Measurements from ENCODE around the gene SURF2.

The SURF2 gene

DNA sequence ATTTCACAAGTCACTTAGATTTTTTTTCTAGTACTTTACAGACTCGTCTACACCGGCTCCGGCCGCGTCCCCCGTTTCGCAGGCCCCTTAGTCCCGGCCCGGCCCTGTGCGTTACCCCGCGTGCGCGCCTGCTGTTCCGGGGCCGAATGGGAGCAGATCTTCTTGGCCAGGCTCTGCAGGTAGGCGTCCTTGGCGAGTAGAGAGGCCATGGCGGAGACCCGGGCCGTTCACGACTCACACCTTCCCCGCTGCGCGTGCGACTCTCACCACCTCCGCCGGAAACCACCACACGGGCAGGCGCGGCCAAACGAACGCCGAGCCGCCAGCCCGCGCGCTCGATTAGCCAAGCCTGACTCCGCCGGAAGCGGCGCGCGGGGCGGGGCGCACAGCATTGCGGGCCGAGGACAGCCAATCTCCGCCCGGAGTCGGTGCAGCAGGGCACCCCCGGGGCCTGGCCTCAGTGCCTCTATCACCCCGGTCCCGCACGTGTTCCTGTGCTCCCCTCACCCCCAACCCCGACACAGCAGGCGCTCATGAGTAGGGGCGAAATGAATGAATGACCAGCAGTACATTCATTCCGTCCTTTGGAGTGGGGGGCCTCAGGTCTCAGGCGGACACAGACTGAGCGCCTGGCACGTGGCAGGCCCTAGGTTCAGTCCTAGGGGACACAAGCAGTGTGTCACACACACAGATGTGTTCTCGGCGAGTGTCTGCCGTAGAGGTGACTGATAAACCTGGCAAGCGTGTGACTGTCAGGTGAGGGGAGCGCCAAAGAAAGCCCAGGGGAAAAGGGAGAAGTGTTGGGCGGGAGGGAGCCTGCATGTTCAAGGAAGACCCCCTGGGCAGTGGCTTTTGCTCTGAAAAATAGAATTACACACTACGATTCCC lies 20.2 kb upstream of the SURF2 start, which contains the start of gene SURF6:
TSS of gene SURF6 (minus strand) at position 265 of the 888 bp plus-strand sequence. CDS start at position 209, 56 bp downstream.
- peak; percentile 92 to 97 (median 94) for DNase-seq

DNA sequence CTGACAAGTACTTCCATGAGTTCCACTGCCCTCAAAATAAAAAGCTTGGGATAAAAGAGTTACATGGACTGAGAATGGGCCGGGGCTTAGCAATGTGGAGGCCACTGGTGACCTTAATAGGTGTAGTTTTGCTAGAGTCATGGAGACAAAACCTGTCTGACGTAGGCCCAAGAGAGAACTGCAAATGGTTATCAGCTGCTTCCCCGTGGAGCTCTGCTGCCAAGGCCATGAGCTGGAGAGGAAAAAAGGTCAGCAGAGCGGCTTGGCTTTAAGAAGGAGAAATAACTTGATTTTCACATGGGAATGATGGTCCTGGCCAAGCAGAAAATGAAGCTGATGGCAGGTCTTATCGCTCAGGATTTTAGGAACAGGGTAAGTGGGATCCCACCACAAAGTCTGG lies 16.7 kb upstream of the SURF2 start:
- no peak for DNase-seq

DNA sequence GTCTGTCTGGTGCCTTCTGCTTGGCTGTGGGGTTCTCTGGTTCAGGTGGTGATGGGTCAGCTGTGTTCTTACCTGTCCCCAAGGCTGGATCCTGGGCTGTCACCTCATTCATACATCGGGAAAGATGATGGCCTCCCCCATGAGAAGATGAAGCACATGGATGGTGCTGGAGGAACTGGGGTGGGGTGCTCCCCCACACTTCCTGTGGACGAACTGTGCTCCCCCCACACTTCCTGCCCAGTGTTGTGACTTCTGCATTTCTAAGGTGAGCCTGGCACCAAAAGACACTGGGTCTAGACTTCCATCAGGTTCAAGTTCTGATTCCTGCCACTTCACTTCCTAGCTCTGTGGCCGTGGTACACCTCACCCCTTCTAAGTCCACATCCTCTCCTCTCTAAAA lies 16.1 kb upstream of the SURF2 start:
- peak; percentile 36 to 70 (median 54) for DNase-seq

DNA sequence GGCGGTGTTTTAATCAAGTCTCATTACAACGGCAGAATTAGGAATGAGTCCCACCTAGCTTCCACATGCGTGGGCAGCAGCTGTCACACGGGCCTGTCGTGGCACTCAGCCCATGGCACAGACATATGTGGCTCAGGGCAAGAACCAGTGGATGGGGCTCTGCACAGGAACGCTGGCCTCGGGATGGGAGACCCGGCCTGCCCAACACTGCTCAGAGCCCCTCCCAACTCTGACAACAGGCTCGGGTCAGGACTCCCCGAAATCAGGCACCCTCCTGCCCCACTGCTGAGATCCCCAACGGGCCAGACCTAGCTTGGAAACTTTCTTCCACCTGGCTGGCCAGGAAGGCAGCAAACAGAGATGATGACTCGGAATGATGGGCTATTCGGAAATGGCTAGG lies 15.4 kb upstream of the SURF2 start:
- DNase-seq = peak in 1 of 4 experiments; percentile 32

DNA sequence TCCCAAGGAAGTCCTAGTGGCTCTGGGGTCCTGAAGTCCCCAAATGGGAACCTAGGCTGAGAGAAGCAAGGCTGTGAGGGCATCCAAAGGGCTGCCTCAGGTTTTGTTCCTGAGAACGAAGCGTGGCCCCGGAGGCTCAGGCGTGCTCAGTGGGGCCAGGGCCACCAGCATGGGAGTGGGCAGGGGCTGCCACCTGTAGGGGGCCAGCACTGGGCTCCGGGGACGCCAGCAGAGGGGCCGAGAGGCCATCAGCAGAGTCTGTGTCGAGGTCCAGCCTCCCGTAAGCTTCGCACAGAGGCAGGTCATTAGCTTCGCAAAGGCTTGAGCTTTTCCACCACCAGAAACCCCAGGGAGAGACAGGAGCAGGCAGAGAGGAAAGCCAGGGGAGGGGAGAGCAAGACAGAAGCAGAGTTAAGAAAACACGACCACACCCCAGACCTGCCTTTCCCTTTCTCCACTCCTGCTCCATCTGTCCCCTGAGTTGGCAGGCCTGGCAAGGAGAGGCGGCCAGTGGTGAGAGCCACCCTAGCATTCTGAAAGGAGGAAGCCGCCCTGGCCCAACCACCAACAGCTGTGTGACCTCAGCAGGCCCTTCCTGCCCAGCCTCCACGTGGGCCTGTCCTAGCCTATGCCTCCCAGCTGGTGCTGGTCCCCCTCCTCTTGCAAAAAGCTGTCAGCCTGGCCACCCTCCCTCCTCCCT lies 14.8 kb upstream of the SURF2 start:
- DNase-seq = peak; percentile 86 to 94 (median 92)

DNA sequence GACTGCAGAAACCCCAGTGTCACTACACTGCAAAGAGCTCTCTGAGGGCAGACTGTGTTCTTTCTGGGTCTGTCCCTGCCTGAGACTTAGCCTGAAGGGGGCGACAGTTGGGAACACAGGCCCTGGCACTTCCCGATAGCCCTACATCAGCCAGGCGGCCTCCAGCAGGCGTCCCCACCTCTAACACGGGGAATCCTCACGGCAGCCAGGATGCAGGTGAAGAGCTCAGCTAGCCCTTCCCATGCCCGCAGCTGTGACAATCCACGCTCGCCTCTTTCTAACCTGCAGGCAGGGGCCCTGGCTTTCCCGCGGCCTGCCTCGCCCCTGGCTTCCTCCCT lies 14.3 kb upstream of the SURF2 start:
- no peak for DNase-seq

DNA sequence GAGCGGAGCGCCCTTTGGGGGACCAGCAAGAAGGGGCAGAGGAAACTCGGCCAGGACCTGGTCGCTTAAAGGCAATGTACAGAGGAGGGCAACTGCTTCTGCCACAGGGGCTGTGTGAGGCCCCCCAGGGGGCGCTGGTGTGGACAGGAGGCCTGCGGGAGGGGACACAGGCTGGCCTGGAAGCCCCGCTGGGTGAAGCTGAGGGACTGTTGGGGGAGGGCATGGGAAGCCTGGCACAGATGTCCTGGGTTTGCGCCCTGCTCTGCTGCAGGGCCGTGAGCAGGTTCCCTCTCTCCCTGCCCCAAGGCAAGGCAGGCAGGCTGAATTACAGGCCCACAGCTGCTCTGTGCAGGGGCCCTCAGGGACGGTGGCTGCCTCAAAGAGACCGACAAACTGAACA lies 13.8 kb upstream of the SURF2 start:
- no peak for DNase-seq

DNA sequence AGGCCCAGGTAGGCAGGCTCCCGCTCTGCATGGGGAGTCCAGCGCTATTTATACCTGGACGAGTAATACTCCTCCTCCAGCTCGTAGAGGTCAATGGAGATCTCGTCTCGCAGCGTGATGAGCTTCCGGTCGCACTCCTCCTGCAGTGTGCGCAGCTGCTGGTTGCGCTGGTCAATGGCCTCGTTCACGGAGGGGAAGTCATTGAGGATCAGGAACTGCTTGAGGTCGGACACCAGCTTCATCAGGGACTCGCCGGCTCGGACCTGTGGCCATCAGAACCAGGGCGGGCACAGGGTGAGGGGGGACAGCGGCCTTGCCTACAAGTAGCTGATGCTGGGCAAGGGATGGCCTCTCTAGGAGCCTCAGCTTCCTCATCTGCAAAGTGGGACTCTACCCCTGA lies 12.3 kb upstream of the SURF2 start:
- no peak for DNase-seq

DNA sequence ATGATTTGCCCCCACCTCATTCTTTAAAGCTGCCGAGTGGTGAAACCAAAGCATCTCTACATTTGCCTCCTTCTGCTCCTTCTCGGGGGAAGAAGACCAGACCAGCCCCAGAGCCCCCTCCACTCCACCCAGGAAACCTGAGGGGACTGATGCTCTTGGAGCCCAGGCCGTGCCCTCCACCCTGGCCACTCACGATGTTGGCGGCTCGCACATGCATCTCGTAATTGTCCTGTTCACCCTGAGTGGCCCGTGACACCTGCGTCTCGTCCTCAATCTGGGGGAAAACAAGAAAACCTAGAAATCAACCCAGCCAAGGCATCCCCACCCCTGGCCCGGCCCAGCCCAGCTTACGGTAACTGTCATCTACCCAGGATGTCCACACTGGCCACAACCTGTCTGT lies 11.4 kb upstream of the SURF2 start:
- no peak for DNase-seq

DNA sequence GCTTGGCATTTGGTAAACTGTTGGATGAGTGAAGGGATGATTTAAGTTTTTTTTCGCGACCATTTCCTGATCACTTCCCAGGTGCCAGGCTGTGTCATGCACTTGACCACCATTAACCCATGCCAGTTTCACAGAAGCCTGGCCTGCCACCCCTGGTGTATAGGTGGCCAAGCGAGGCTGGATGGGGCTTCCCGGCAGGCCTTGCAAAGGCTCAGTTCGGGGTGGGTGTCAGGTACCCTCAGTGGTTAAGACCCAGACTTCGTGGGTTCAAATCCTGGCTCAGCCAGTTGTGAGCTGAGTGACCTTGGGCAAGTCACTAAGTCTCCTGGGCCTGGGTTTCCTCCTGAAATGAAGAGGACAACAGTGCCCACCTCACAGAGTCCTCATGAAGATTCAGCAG lies 10.8 kb upstream of the SURF2 start:
- no peak for DNase-seq

DNA sequence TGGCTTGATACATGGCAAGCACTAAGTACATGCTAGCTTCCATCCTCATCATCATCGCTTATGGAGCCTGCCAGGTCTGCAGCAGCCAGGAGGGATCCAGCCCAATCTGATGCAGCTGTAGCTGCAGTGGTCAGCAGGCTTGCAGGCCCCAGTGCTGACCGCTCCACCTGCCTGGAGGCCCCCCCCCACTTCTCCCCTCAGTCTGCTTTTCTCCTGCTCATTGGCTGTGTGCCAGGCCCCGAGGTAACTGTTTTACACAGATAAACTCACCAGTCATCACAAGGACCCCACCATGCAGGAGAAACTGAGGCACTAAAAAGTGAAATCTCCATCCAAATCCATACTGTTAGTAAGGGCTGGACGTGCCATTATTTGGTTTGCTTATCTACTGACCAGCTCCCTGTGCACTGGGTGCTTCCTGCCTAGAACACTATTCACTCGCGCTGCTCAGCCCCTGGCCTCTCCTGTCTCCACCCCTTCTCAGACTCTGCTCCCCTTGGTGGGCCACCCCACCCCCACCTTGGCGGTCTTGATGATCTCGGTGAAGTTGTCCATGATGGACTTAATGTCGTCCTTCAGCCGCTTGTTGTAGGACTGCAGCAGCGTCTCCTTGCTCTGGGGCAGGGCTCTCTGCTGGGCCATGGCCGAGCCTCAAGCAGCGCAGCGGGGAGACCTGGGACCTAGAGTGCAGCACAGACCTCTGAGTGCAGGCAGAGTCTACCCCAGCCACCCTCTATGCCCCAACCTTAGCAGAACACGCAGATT lies 10.1 kb upstream of the SURF2 start:
- DNase-seq = no peak

DNA sequence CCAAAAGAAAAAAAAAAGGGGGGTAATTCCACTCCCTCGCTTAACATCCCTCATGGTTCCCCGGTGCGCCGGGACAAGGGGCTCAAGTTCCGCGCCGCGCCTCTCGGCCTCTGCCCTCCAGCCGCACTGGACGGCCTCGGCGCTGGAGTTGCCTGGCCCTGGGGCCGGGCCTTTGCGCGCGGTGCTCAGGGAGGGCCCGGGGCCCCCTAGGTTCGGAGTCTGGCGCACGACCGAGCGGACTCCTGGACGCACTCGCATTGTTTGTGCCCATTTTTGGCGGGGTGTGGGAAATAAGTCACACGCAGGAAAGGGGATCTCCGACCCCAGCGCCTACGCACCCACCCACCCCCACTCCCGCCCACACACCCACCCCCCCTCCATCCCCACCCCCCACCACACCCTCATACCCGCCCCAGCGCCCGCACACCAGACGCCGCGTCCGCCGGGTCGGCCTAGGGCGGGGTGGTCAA lies 8.8 kb upstream of the SURF2 start:
- peak; percentile 47 to 69 (median 56) for DNase-seq

DNA sequence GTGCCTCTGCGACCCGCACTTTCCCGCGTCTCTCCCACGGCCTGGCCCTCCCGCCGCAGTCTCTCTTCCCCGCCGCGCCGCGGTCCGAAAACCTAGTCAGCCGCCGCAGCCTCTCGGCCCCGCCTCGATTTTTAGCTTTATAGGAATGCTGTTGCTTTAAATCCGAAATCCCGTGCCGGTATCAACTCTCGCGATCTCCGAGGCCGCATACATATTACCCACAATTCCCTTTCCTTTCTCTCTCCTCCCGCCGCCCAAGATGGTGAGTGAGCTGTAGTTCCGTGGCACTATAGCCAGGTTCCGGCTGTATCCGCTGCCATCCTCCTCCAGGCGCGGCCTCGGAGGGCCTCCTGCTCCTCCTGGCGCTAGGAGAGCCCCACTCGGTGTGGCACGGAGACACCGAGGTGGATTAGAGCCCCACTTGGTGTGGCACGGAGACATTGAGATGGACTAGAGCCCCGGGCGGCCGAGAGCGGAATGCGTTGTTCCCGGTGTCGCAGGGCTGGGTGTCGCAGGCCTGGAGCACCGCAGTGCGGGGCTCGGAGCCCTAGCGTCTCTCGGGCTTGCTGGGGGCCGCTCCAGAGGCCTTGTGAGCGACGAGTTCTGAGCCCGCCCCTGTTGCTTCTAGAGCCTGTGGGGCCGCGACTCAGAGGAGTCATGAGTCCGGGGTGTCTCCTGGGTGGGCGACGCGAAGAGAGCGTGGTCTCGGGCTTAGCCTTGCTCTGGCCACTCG lies 8.2 kb upstream of the SURF2 start, which contains the start of the genes MED22 and RPL7A:
TSS of gene MED22 (minus strand) at position 147 of the 733 bp plus-strand sequence. CDS start 1,469 bp downstream, outside the sequence.
TSS of gene RPL7A (plus strand) at position 234 of the 733 bp plus-strand sequence. CDS start at position 260, 26 bp downstream.
- peak; percentile 96 to 98 (median 98) for DNase-seq

DNA sequence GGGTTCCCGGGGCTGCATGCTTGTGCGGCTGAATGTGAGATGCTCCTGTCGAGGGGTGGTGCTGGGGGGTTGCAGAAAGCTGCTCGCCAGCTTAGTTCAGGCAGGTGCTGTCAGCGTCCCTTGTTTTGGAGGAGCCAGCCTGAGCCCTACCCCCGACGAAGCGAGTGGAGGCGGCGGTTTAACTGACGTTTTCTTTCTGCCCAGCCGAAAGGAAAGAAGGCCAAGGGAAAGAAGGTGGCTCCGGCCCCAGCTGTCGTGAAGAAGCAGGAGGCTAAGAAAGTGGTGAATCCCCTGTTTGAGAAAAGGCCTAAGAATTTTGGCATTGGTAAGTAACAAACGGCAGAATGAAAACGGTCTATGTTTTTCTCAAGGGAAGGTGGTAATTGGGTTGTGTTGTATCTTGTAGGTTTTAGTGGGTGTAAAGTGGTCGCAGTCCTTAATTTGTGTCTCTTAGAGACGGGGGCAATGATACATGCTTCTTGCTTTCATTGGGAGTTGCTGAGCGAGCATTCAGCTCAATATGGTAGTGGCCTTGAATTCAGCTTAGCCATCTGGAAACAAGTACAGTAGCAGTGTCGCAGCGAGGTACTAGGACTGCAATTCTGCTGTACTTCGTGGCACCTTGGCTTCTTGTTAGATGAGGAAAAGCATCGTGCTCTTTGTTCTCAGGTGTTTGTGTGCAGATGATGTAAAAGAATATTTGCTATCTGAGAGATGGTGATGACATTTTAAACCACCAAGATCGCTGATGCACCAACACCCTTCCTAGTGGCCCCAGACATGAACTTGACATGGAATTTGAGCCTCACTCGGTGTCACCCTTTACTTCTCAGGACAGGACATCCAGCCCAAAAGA lies 7.4 kb upstream of the SURF2 start:
- DNase-seq = no peak

DNA sequence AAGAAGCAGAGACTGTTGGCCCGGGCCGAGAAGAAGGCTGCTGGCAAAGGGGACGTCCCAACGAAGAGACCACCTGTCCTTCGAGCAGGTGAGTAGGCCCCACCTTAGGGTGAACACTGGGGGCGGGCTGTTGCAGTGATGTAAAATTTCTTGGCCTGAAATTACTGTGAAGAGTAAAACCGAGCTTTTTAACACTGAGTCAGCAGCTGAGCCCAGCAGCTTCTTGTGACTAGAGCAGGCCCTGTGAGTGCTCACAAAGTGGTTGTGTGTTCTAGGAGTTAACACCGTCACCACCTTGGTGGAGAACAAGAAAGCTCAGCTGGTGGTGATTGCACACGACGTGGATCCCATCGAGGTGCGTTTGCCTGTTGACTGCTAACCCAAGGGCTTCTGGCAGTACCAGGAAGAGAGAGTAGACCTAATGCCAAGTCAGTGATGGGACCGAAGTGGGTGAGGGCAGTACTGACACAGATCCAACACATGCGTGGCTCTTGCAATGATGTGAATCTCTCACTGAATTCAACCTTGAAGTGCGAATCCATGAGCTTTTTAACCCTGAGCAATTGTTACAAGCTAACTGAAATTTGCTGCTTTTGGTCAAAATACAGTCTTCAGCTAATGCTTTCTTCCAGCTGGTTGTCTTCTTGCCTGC lies 6.3 kb upstream of the SURF2 start:
- DNase-seq = no peak

DNA sequence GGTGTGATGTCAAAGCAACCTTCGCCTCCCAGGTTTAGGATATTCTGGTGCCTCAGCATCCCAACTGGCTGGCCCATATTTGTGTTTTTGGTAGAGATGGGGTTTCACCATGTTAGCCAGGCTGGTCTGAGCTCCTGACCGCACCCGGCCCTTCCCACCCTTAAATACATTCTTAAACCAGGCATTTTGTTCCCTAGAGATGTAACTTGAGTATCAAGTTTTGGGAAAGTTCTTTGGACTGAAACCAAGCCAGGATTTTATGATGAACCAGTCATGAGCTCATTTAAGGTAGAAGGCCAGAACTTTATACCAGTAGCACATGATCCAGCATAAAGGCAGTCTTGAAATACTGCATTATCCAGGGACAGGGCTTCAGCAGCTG lies 4.8 kb upstream of the SURF2 start:
- no peak for DNase-seq

DNA sequence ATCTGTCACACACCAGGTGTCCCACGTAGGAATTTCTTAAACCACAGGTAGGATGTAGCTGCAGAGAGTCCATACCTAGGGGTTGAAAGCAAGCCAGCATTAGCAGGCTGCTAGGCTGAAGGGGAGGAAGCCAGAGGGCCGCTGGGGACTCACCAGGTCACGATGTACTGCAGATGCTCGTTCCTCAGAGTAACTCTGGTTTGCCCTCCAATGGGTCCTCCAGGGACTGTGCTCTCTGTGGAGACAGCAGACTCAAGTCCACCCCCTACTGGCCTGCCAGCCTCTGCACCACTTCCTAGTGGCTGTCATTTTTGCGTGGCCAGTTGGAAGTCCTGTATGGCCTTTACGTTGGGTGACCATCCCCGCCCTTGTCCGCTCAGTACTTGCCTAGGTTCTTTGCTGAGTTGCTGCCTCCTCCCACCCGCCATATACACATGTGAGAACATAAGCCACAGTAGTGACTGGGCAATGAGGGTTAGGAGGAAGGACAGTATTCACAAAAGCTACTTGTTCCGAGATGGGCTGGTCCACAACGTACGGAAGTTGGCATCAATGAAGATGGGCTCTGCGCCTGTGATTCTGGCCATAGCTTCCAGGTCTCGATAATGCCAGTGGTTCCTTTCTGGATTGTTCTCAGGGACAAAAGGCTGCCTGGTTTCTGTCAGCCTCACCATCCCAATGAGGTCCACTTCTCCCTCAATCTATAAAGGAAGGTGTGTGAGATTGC lies 4.3 kb upstream of the SURF2 start:
- DNase-seq = peak; percentile 70 to 88 (median 80)

DNA sequence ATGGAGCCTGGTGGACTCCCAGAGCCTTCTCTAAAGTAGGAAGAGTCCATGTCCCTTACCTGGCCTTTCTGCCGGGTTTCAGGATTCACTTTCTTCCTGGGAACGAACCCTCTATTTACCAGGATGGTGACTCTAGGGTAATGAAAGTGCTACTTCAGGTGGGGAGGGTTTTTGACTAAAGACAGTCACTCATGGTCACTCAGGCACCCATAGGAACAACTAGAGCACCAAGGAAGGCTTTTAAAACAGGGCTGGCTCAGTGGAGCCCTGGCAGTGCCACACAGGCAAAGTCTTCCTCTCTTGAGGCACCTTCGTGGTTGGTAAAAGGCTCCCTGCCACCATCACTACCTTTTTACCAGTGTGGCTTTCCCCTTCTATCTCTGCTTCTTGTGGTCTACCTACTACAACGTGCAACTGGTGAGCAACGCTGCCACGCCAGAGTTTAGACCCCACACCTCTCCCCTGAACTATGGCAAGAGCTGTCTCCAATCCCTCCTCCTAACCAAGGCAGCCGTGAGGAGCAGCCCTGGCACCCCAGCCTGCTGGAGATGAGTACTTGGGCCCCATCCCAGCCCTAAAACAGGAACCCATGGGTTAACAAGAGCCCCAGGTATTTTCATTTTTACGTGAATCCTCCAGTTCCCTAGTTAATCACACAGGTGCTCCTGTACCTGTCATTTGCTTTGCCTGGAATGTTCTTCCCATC lies 3.6 kb upstream of the SURF2 start:
- no peak for DNase-seq

DNA sequence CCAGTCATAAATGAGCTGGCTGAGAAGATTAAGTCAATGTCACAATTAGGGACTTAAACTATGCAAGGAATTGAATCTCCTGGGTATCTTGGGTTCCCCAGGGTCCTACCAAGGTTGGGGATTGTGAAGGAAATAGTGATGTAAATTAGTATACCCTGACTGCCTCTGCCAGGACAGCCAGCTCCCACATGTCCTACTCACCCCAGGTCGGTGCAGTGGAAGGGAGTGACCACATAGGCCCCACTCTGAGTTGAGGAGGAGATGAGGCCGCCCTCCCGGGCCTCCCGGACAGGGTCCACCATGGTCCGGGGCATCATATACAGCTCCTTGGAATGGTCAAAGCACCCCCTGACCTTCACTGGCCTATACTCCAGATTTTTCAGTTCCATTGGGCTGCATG lies 2.8 kb upstream of the SURF2 start:
- DNase-seq = no peak
